NCI-H2171 (cell line): ENCODE data around the gene FRRS1L.
A peak's percentile ranks its signal among the peaks of the same experiment; 100 is the strongest.
"Not testable (repeated sequence)": the region's sequence is repeated elsewhere in the genome, so short reads cannot be mapped to it uniquely, and the experiment has no call there.

Source experiments
- DNase-seq: peaks from one replicate; lab custom pipeline; 2025; lab: John Stamatoyannopoulos, UW

Gene FRRS1L

DNA sequence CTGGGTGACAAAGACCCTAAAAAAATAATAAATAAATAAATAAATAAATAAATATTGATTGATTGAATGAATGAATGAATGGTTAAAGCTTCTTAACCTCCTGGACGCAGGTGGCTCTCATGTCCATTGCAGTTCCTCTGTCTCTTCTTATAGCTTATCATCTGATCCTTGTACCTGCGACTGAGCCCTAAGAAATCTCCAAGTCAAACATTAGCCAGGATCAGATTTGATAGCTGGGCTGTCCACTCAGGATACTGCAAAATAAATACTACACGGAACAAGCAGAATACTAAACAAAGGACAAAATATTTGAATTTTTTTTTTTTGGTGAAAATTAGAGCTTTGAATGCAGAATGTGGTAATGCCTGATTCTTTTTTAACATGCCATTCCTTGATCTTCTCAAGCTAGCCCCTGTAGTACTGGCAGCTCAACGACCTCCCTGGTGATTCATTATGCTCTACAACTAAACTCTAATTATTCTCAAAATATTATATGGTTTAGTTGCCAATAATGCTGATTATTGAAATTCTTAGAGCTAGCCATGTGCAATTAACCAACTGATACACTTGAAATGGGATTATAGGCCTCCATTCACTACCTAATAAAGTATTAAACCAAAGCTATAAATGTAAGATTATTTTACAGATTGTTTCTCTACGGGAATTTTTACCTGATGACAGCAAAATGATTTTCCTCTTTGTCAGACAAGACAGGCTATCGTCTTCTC is 37.4 kb downstream of the FRRS1L start:
- no peak for DNase-seq

DNA sequence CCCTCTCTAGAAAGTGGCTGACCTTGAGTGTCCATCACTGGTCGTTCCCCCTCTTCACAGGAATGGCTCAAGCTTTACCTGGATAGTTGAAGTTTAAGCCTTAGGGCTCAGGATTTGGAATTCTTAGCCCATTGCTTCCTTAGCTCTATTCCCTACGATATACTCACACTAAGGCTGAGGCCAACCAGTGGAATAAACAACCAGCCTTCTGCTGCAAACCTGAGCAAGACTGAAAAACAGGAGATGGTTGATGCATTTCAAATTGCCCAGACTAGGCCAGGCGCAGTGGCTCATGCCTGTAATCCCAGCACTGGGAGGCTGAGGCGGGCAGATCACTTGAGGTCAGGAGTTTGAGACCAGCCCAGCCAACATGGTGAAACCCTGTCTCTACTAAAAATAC is 40.4 kb downstream of the FRRS1L start:
- not testable (repeated sequence) for DNase-seq

DNA sequence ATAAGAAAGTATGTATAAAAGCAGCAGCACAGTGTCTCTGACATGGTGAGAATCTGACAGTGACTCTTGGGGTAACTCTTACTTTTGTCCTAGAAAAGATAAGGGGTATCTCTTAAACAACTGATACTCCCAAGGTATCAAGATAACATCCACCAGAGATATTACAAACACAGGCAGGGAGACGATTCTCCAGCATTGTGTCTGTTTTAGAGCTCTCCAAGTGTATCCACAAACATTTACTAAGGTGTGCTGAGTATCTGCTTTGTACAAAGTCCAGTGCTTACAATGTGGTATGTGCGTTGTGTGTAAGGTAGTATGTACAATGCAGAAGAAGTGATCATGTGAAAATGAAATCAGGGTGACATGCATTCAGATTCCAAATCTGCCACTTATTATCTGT is 42.9 kb downstream of the FRRS1L start:
- no peak for DNase-seq

DNA sequence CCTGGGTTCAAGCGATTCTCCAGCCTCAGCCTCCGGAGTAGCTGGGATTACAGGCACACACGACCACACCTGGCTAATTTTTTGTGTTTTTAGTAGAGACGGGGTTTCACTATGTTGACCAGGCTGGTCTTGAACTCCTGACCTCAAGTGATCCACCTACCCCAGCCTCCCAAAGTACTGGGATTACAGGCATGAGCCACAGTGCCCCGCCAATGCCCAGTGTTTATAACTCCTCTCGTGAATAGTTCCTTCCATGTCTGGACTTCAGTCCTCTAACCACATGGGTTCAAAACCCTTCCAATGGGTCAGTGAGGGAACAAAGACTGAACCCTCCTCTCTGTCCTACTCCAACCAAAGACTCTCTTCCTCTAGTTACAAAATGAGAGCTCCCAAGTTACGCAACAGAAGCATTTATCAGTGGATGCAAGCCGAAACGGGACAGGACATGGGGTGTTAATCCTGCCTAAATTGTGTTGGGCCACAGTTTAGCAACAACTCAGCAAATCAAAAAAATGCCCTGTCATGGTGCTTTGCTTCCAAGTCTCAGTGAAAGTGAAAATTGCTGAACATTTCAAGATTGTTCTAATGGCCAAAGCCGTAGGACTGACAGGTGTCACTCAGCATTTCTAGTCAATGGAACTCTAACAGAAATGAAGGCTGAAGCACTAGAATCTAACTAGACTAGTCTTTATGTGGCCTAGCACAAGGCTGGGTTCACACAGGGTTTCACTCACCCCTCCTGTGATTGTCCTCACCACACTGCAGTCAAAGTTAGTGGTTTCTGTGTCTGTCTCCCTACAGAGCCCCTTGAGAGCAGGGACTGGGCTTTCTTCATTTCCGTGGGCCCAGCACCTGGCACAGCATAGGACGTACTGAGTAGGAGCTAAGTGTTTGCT is 44.1 kb downstream of the FRRS1L start:
- DNase-seq: no peak

DNA sequence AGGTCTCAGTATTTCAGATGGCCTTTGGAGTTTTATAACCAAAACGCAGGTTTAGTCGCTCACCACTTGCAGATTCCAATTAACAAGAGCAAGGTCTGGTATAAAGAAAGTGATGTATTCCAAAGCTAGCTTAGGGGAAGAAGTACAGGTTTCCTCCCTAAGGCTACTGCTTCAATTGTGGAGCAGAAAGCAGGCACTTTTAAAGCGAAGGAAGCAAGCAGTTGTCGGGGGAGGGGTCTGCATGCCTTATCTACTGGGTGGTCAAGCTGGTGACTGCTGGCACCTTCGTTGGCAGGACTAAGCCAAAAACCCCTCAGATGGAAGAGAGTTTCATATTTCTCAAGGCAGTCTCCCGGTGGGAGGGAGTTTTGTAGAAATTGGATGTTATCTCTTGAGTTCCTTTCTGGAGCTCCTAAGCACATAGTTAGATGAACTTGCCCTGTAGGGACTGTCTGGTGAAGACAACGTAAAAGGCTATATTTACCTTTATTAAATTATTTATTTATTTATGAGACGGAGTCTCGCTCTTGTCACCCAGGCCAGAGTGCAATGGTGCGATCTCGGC is 45.7 kb downstream of the FRRS1L start:
- no peak for DNase-seq

GRCh38 chr9:109120204-109120789 is 46.8 kb downstream of the FRRS1L start:
- DNase-seq: no peak

- peak; percentile 99 for DNase-seq
Observed at GRCh38 chr9:109119439-109120203, 47.4 kb downstream of the FRRS1L start, which contains the start of gene TMEM245. TSS of gene TMEM245 (minus strand) at chr9:109119947. CDS start at chr9:109119913, 34 bp downstream.

GRCh38 chr9:109118808-109119438 is 48.1 kb downstream of the FRRS1L start:
- no peak for DNase-seq

DNA sequence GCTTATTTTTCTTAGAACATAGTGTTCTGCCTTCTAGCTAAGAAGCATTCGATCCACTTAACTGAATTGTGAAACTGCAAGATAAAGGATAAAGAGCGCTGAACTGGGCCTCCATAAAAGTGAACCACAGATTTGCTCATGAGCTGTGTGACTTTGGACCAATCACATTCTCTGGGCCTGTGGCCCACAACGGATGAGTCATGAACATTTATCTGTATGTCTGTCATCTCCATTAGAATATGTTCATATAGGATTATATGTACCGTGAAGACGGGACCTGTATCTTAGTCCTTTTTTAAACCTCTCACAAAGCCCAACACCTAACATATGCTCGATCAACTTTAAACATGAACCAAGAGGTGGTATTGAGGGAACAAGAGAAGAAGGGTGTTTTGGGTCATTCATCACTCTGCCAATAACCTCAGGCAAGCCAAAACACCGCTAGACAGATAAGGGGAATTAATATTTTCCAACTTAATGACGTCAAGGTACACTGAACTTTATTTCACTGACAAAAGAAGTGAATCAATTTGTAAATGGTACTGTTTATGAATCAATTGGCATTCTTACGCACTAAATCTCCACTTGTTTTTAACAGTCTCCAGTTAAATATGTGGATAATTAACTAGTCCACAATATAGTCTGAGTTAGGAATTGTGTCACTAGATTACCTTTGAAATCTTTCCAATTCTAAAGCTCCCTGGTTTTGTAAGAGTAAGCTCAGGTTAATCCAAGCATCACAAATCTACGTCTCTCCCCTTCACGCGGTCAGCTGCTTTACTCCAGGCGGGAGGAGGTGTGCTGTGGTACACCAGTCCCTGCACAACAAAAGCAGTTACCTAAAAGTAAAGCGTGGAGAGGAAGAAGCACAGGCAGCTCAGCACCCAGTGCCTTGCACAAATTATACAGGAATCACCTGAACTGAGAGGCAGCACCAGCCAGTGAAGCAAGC is 48.9 kb downstream of the FRRS1L start:
- DNase-seq: no peak

DNA sequence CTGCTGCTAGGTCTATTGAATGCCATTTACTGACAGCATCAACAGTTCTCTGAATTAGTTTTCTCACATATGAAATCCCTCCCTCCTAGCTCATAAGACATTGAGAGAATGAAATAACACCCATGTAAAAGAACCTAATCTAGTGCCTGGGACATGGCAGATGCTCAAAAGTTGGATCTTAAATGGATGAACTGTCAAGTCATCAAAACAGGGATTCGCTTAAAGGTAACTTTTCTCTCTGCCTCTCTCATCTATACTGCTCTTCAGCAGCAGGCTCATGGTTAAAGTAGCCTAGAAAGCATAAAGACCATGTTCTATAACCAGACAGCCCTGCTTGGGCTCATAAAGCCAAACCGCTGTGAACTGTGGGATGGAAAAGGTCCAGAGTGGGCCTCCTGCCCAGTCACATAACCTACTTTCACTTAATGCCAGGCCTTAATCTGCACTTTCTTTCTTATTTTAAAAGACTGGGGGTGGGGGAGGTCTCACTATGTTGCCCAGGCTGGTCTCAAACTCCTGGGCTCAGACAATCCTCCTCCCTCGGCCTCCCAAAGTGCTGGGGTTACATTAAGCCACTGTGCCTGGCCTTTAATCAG is 51.0 kb downstream of the FRRS1L start:
- no peak for DNase-seq

DNA sequence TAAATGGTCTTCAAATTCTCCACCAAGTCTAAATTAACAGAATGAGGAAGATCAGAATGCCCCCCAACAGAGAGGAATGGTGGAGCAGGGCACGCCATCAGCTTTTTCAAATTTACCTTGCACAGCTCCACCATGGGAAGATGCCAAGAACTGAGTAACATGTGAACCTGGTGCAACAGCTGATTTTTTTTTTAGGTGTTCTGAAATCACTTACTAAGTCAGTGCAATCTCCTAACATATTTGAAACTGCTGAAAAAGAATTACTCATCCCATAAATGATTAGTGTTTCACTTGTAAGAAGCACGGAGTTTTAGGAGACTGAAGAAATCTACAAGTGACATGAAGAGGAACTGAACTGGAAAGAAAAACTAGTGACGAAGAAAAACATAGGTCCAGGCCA is 52.4 kb downstream of the FRRS1L start:
- DNase-seq: no peak

DNA sequence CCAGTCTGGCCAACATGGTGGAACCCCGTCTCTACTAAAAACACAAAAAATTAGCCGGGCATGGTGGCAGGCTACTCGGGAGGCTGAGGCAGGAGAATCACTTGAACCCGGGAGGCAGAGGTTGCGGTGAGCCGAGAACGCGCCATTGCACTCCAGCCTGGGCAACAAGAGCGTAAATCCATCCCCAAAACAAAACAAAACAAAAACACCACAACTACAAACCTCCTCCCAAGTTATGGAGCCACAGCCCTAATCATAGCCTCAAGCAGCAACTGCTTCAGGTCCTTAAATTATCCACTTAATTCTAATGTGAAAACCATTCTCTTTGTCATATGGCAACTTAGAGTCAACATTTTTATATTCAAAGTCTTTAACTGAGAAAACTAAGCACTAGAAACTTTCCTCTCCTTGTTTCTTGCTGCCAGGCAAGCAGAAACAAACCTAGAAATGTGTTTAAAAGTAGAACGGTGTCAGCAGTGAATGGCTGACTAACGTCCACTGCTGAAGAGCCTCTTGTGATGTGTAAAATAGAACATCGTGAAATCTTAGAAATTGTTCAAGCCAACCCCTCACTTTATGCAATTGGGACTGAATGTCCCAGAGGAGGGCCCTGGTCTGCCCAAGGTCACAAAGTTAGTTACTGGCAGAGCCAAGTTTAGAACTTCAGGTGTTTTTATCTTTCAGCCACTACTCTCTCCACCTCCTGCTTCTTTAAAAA is 53.0 kb downstream of the FRRS1L start:
- no peak for DNase-seq

- DNase-seq: no peak
Observed at GRCh38 chr9:109113254-109113653, 53.8 kb downstream of the FRRS1L start.

DNA sequence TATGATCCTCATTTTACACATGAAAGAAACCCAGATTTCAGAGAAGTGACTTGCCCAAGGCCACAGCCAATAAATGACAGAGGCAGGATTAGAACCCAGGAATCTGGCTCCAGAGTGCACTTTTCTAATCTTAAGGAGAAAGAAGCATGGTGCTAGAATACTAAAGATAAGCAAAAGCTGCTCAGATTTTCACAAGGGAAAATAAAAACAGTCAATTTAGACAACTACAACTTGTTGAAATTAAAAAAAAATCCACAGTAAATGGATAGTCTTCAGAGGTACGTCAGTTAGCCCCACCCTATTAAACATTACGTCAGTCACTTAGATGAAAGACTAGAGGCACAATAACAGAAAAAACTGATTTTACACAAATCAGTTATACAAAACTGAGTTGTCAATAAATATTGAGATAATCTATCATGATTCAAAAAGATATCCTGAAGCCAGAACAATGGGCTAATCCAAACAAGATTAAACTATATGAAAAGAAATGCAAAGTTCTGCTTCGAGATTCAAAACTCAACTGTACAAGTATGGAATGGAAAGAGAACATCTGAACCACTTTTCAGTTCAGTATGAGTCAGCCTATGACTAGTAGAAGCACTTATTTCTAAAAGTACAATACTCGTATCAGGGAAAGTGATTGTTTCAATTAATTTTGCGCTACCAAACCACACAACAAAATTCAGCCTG is 56.6 kb downstream of the FRRS1L start:
- DNase-seq: no peak

- DNase-seq: no peak
Observed at GRCh38 chr9:109109967-109110328, 57.1 kb downstream of the FRRS1L start.

GRCh38 chr9:109108318-109108717 is 58.7 kb downstream of the FRRS1L start:
- DNase-seq: no peak

DNA sequence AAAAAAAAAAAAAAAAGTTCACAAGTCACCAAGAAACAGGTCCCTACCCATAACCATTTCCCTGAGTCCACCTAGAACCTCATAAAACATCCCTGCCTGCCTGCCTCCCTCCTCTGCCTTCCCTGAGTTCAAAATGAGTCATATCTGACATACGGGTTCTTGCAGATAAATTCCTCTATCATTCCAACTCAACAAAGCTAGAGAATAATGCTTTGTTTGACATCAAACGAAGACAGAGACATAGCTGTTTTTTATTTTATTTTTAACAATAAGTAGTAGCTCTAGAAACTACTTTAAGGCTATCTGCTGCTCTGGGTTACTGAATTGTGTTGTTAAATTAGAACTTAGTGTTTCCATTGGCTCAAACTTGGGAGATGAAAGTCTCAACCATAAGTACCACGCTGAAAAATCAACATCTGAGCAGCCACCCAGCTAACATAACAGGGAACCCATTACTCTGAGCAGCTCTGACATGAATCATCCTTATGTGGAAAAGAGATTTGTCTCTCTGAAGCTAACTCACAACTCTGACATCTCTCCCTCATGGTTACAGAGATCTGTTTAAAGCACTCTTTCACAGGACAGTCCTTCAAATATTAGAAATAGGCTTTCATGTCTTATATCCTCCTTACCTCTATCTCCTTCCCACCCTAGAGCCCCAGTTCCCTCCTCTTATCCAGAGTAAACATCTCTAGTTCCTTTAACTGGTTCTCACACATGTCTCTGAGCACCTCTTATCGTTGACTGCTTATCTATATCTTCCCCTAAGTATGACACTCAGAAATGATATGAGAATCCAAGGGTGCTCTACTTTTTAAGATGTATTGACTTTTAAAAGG is 59.4 kb downstream of the FRRS1L start:
- DNase-seq: no peak

- DNase-seq: no peak
Observed at GRCh38 chr9:109101810-109102209, 65.2 kb downstream of the FRRS1L start.
